B cell (primary cell): ENCODE data around the gene LSM5. TPM values are rescaled to one million over a fixed set of nuclear protein-coding genes. Genes with fewer than 3 reads are reported as not detected.
A peak's percentile ranks its signal among the peaks of the same experiment; 100 is the strongest.

Source experiments
- ATAC-seq: fragments of 200-7000 bp; cut with Tn5 transposase; one replicate; pipeline ENCODE4 v1.10.0; 2021; ENCODE audit warnings: low read depth, mild to moderate bottlenecking, moderate number of reproducible peaks, moderate library complexity
- CTCF ChIA-PET: fragments of 350-600 bp; sonication (Branson Sonifier 250); formaldehyde crosslinking; loops from one replicate; lab custom pipeline; 2021; ENCODE audit warnings: antibody characterized with exemption, inconsistent platforms; lab: Charles Lee
- POLR2A ChIA-PET: fragments of 350-600 bp; sonication (Branson Sonifier 250); formaldehyde crosslinking; loops from one replicate; lab custom pipeline; 2021; ENCODE audit warnings: antibody characterized with exemption; lab: Charles Lee
- DNase-seq: peaks from one replicate; pipeline ENCODE4 v3.0.0; 2013
- H2AFZ ChIP-seq: 2 replicates; pipeline ENCODE4 v1.6.1; 2012; ENCODE audit warnings: mild to moderate bottlenecking, low read depth, low read length; ENCODE audit not compliant: insufficient read depth, poor library complexity, severe bottlenecking
- H3K27ac ChIP-seq, 2 donors: 1 replicate in 1 of 2; 2 replicates in 1 of 2; pipeline ENCODE4 v1.5.1; 2012 to 2013; ENCODE audit warnings: low read length in 2 of 2, mild to moderate bottlenecking in 2 of 2, moderate library complexity in 1 of 2
- H3K27me3 ChIP-seq, 4 experiments: fragments of 200-600 bp in 1 of 4; sonication (generic) in 1 of 4; replicated peaks in 1 of 4; 1 replicate in 2 of 4; 2 replicates in 2 of 4; pipeline versions ENCODE4 v1.6.1 to v1.7.0; 2013 to 2016; ENCODE audit warnings: low read length in 3 of 4, mild to moderate bottlenecking in 2 of 4, mixed read lengths in 1 of 4, moderate library complexity in 1 of 4; ENCODE audit not compliant: insufficient read depth in 4 of 4, control insufficient read depth in 3 of 4; ENCODE audit errors: control extremely low read depth in 1 of 4
- H3K36me3 ChIP-seq, 2 experiments: replicated peaks in 1 of 2; 1 replicate in 1 of 2; 2 replicates in 1 of 2; pipeline versions ENCODE4 v1.6.1 to v1.7.1; 2013; ENCODE audit warnings: low read length in 1 of 2; ENCODE audit not compliant: insufficient read depth in 2 of 2, control insufficient read depth in 1 of 2; ENCODE audit errors: control extremely low read depth in 1 of 2, extremely low read depth in 1 of 2
- H3K4me1 ChIP-seq, 2 donors: fragments of 200-600 bp in 1 of 2; sonication (generic) in 1 of 2; 1 replicate in 1 of 2; 2 replicates in 1 of 2; pipeline versions ENCODE4 v1.5.1 to v1.6.1; 2013 to 2017; ENCODE audit warnings: low read length in 2 of 2; ENCODE audit not compliant: control insufficient read depth in 2 of 2, insufficient read depth in 2 of 2
- H3K4me2 ChIP-seq: replicated peaks from 2 replicates; pipeline ENCODE3; 2012; ENCODE audit warnings: mild to moderate bottlenecking, low read depth, low read length; ENCODE audit not compliant: poor library complexity, severe bottlenecking
- H3K4me3 ChIP-seq, 5 experiments: fragments of 200-600 bp in 1 of 5; sonication (generic) in 1 of 5; 1 replicate in 3 of 5; 2 replicates in 2 of 5; pipeline versions ENCODE4 v1.5.1 to v1.7.0; 2011 to 2016; ENCODE audit warnings: low read length in 4 of 5, mild to moderate bottlenecking in 4 of 5, low read depth in 2 of 5, control low read depth in 1 of 5, moderate library complexity in 1 of 5; ENCODE audit not compliant: insufficient read depth in 1 of 5; ENCODE audit errors: control extremely low read depth in 1 of 5, extremely low read depth in 1 of 5
- H3K79me2 ChIP-seq: fragments of 200-600 bp; sonication (generic); one replicate; pipeline ENCODE4 v1.6.0; 2016; ENCODE audit warnings: low read length; ENCODE audit not compliant: control insufficient read depth, insufficient read depth
- H3K9ac ChIP-seq: fragments of 200-600 bp; sonication (generic); 2 replicates; pipeline ENCODE4 v1.6.1; 2017; ENCODE audit warnings: mild to moderate bottlenecking, low read length, moderate library complexity
- H3K9me3 ChIP-seq, 3 donors: one replicate each; pipeline versions ENCODE4 v1.6.1 to v1.7.1; 2013; ENCODE audit warnings: low read length in 2 of 3; ENCODE audit not compliant: control insufficient read depth in 2 of 3, insufficient read depth in 1 of 3; ENCODE audit errors: control extremely low read depth in 1 of 3
- H4K20me1 ChIP-seq: 2 replicates; pipeline ENCODE4 v1.6.0; 2012; ENCODE audit warnings: mild to moderate bottlenecking, low read length; ENCODE audit not compliant: insufficient read depth, control insufficient read depth, poor library complexity, severe bottlenecking
- H3K27ac Mint-ChIP-seq: one replicate; pipeline ENCODE4 v1.8.0; 2021; ENCODE audit warnings: mixed read lengths
- H3K27me3 Mint-ChIP-seq: one replicate; pipeline ENCODE4 v1.8.0; 2021; ENCODE audit warnings: mixed read lengths
- H3K4me1 Mint-ChIP-seq: one replicate; pipeline ENCODE4 v1.8.0; 2021; ENCODE audit warnings: mixed read lengths
- H3K4me3 Mint-ChIP-seq: one replicate; pipeline ENCODE4 v1.8.0; 2021; ENCODE audit warnings: mixed read lengths
- H3K9me3 Mint-ChIP-seq: one replicate; pipeline ENCODE4 v1.8.0; 2022; ENCODE audit warnings: mixed read lengths; ENCODE audit not compliant: insufficient read depth
- EZH2 ChIP-seq: IDR thresholded peaks from 2 replicates; pipeline ENCODE4 v1.6.1; 2012; ENCODE audit warnings: borderline replicate concordance, low read depth, mild to moderate bottlenecking, moderate library complexity, low read length; ENCODE audit not compliant: insufficient read depth, poor library complexity, severe bottlenecking
- WGBS: methylation state at CpG from one replicate; pipeline ENCODE4 v1.1.5; 2013; ENCODE audit warnings: missing lambda C conversion rate; ENCODE audit not compliant: insufficient coverage; 5-methylcytosine and 5-hydroxymethylcytosine counted together
- intact Hi-C: fragments of 100-400 bp; cut with micrococcal nuclease; formaldehyde crosslinking; loops from one replicate; pipeline ENCODE4 v1.10.0; 2022
- polyA plus RNA-seq: library from polyadenylated mRNA; depleted of rRNA; stranded (reverse); fragments of >200 nt; gene quantifications from 2 replicates; pipeline ENCODE4 v1.2.3, GENCODE V29; 2012
- total RNA-seq, 2 donors: library from RNA; stranded (reverse); fragments of 120-200 nt in 1 of 2; gene quantifications; 1 replicate in 1 of 2; 2 replicates in 1 of 2; pipeline versions ENCODE4 v1.2.3 to v1.2.4, GENCODE V29; 2013 to 2022
- TF ChIP-seq, protein P1 (sequence below): fragments of 200-600 bp; IDR thresholded peaks from one replicate; pipeline ENCODE4 v1.8.0; 2022; ENCODE audit warnings: antibody characterized with exemption, mild to moderate bottlenecking

LSM5 gene
- total and polyA plus RNA-seq, 2 donors (not counting 1 experiment from before 2014, with no cell fraction given) = 11.8 to 34.7 TPM

DNA sequence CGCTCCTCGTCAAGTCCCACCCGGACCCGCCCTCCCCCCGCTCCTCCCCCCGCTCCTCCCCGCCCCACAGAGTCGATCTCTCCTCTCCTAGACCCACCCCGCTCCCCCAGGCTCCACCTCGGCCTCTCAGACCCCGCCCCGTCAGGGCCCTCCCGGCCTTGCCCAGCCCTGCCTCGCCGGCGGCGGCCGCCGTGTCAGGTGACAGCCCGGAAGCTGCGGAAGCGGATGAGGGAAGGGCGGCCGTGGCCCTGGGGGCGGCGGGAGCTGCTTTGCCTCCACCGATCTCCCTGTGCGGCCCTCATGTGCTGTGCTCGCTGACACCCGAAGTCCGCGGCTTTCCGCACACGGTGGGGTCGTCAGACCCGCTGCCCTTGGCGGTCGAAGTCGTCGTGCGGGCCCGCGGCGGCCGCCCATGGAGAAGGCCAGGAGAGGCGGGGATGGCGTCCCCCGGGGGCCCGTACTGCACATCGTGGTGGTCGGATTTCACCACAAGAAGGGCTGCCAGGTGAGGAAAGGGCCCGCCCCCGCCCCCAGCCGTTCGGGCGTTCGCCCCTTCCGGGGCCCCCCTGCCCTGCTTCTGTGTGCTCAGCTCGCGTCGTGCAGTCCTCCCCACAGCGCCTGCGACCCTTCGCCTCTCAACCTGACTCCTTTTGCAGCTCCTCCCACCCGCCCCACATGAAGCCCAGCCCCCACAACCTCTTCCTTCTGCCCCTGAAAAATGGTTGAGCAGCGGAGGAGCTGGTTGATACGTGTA is 5.3 kb upstream of the LSM5 start, which contains the start of gene AVL9:
TSS of gene AVL9 (plus strand) at position 192 of the 754 bp plus-strand sequence. CDS start at position 413, 221 bp downstream.
- peak within 1 kb of the TSS; percentile 84 for H3K4me3 Mint-ChIP-seq
- H3K4me1 Mint-ChIP-seq = peaks cover 36% of the 10 kb centered on the region
- ATAC-seq (peak; percentile 96), DNase-seq (peak; percentile 97)
- Histone ChIP-seq H2AFZ (peak within 1 kb of the TSS; percentile 100), H3K9me3 (no peaks in the 10 kb centered on the region), H3K4me1 (peaks cover 14 to 16% of the 10 kb centered on the region in 2 donors), H3K79me2 (peaks cover 49% of the 10 kb centered on the region), H4K20me1 (peaks cover 15% of the 10 kb centered on the region), H3K4me2 (peak within 1 kb of the TSS; percentile 99), H3K9ac (peak within 1 kb of the TSS; percentile 85), H3K27me3 (no peaks in the 10 kb centered on the region), H3K4me3 (peak within 1 kb of the TSS; percentile 65 to 97 (median 91)), H3K27ac (peak within 1 kb of the TSS; percentile 85 to 98), H3K36me3 (no peaks in the 10 kb centered on the region)
- H3K27ac Mint-ChIP-seq = peak within 1 kb of the TSS; percentile 96
- intact Hi-C loops = loop anchor here (1.0 to 10.0 kb wide), 6 partner anchors 57 to 1901 kb away; partner anchors contain the start of genes BBS9, GARS1 and NT5C3A
- H3K9me3 Mint-ChIP-seq = no peaks in the 10 kb centered on the region
- H3K27me3 Mint-ChIP-seq = no peaks in the 10 kb centered on the region
- POLR2A ChIA-PET = interaction anchor here (0.6 to 1.1 kb wide), 3 partner anchors 24 to 614 kb away, joined by 3 to 12 read pairs (median 7); partner anchors contain the start of genes NT5C3A and RP9
- CTCF ChIA-PET = interaction anchor here (1.4 kb wide), 1 partner anchor 397 kb away, joined by 3 read pairs; no protein-coding TSS in a partner anchor
- TF ChIP-seq EZH2 = no peak
- TF ChIP-seq, protein P1, sequence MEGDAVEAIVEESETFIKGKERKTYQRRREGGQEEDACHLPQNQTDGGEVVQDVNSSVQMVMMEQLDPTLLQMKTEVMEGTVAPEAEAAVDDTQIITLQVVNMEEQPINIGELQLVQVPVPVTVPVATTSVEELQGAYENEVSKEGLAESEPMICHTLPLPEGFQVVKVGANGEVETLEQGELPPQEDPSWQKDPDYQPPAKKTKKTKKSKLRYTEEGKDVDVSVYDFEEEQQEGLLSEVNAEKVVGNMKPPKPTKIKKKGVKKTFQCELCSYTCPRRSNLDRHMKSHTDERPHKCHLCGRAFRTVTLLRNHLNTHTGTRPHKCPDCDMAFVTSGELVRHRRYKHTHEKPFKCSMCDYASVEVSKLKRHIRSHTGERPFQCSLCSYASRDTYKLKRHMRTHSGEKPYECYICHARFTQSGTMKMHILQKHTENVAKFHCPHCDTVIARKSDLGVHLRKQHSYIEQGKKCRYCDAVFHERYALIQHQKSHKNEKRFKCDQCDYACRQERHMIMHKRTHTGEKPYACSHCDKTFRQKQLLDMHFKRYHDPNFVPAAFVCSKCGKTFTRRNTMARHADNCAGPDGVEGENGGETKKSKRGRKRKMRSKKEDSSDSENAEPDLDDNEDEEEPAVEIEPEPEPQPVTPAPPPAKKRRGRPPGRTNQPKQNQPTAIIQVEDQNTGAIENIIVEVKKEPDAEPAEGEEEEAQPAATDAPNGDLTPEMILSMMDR = no peak
- under 1% methylated on average over 53 of the region's 67 CpGs for WGBS

DNA sequence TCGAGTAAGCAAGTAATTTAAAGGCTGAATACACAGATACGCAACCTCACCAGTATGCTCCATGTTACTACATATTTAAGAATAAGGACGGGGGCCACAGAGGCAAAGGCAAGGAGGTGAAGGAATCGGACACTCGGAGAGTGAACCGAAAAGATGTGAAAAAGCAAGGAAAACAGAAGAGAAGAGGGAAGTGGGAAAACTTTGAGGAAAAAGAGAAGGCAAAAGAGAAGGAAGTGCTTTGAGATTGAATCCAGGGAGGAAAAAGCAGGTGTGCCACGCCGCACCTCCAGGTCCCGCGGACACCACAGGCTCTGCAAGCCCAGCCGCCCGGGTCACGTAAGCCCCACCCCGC is 4.7 kb upstream of the LSM5 start:
- ChIA-PET POLR2A (interaction anchor here (0.9 kb wide), 1 partner anchor 568 kb away, joined by 7 read pairs; the partner anchor contains the start of gene NT5C3A), CTCF (interaction anchor here (1.4 kb wide), 1 partner anchor 398 kb away, joined by 3 read pairs; no protein-coding TSS in a partner anchor)
- Histone ChIP-seq H3K27ac (peak overlapping the region; percentile 57 to 81), H2AFZ (peak overlapping the region; percentile 100), H3K9me3 (no peaks in the 10 kb centered on the region), H3K36me3 (no peaks in the 10 kb centered on the region), H3K4me2 (peak overlapping the region; percentile 99), H3K4me1 (peaks cover 15% of the 10 kb centered on the region in 2 donors), H3K27me3 (no peaks in the 10 kb centered on the region), H3K79me2 (peaks cover 48% of the 10 kb centered on the region), H4K20me1 (peaks cover 15% of the 10 kb centered on the region), H3K4me3 (peak overlapping the region; percentile 52 to 97 (median 91)), H3K9ac (peak overlapping the region; percentile 85)
- no peak for TF ChIP-seq EZH2
- TF ChIP-seq, protein P1 = no peak
- Mint-ChIP-seq H3K9me3 (no peaks in the 10 kb centered on the region), H3K27ac (peak overlapping the region; percentile 80), H3K27me3 (no peaks in the 10 kb centered on the region), H3K4me3 (peak overlapping the region; percentile 84), H3K4me1 (peaks cover 37% of the 10 kb centered on the region)
- intact Hi-C loops = loop anchor here (1.0 to 10.0 kb wide), 6 partner anchors 57 to 1900 kb away; partner anchors contain the start of genes BBS9, GARS1 and NT5C3A
- ATAC-seq (no peak), DNase-seq (no peak)
- WGBS = 0% methylated on average over 3 of the region's 14 CpGs
